ENCODE data around the gene RIPOR2.

RIPOR2 gene

DNA sequence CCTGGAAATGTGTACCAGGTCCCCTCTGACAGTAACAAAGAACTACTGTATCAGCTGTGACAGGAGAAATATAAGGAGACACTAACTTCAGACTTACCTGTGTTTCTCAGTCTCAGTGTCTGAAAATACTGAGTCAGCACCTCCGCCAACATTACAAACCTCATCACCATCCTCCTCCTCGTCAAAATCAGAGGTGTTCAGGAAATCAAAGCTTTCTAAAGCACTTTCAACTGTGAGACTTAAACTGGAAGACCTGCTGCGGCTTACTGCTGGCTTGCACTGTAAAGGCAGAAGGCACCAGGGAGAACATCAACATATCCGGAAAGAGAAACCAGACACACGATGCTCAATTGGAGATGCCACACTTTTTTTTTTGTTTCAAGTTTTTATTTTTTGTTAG is 96.8 kb downstream of the RIPOR2 start:
- H3K36me3 ChIP-seq (ENCODE audit: insufficient read depth, low read length), result no peaks in the 10 kb centered on the region
- no peaks in the 10 kb centered on the region for H3K9me3 ChIP-seq (ENCODE audit: low read depth, low read length)
- DNase-seq (ENCODE audit: low read depth, low spot score), result no peak

GRCh38 chr6:24838081-24838480 is 97.7 kb downstream of the RIPOR2 start:
- H3K9ac ChIP-seq (ENCODE audit: insufficient read length), result no peak overlapping the region
- TF ChIP-seq FOXP2 (optimal IDR thresholded peaks at IDR 0.05; ENCODE audit: control extremely low read depth, extremely low read length, insufficient read depth) (no peak), POLR2AphosphoS5 (IDR thresholded peaks at IDR 0.05; ENCODE audit: borderline replicate concordance, low read depth, low read length) (no peak), EZH2 (IDR thresholded peaks at IDR 0.05) (no peak)
- DNase-seq (ENCODE audit: low read depth, low spot score), result no peak
- no peaks in the 10 kb centered on the region for H3K9me3 ChIP-seq (ENCODE audit: low read depth, low read length)
- no peak overlapping the region for H3K27ac ChIP-seq
- H3K4me3 ChIP-seq, result no peak overlapping the region
- H3K36me3 ChIP-seq (ENCODE audit: insufficient read depth, low read length), result no peaks in the 10 kb centered on the region

More for the DNA sequence above, 96.8 kb downstream of the RIPOR2 start:
- Histone ChIP-seq H3K9ac (ENCODE audit: insufficient read length) (no peak overlapping the region), H3K27ac (no peak overlapping the region), H3K4me3 (no peak overlapping the region)
- TF ChIP-seq POLR2AphosphoS5 (IDR thresholded peaks at IDR 0.05; ENCODE audit: borderline replicate concordance, low read depth, low read length) (no peak), EZH2 (IDR thresholded peaks at IDR 0.05) (no peak), FOXP2 (optimal IDR thresholded peaks at IDR 0.05; ENCODE audit: control extremely low read depth, extremely low read length, insufficient read depth) (no peak)

DNA sequence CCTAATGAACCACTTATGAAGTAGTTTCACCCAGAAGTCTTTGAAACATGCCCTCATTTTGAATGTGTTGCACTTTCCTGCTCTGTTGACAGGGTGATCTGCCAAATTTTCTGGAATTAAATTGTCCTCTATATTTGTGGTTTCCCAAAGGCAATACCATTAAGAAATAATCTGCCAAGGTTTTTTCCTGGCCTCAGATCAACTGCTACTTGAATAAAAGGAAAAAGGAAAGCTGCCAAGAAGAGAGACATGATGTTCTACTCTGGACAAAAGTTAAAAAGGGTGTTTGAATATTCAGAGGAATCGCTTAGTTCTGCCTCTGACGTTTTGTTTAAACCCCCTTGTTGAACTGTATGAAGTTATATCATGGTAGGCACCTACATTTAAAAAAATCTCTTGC is 99.7 kb downstream of the RIPOR2 start:
- no peak overlapping the region for H3K27ac ChIP-seq

DNA sequence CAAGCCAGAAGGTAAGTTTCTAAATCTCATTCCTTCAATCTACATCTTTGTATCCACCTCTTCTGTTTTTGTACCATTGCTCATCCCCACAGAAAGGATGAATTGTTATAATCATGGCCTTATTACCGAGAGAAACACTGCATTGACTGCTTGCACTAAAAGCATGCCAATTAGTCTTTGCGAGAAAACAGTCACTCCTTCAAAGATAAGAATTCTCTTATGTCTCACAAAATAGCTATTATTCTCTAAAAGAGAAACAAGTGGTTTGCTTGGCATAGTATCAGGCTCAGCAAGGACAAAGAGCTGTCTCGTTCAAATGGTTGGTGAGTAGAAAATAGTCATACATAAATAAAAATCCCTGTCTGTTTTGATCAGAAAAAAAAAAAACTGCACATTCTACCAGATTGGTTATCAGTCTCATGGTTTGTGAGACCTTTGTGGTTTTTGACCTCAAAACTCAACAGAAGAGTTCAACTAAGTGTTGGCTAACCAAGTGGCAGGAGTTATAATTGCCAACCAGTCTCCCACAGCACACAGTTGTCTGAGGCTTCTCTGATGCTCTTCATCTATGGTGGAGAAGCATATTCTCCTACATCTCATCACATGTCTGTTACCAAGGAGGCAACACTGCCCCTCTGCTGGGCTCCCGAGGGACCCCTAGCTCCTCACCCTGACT is 101.9 kb downstream of the RIPOR2 start:
- H3K9me3 ChIP-seq (ENCODE audit: low read depth, low read length), result no peaks in the 10 kb centered on the region
- H3K9ac ChIP-seq (ENCODE audit: insufficient read length), result no peak overlapping the region
- no peak for DNase-seq (ENCODE audit: low read depth, low spot score)
- no peak overlapping the region for H3K4me3 ChIP-seq
- TF ChIP-seq EZH2 (IDR thresholded peaks at IDR 0.05) (no peak), POLR2AphosphoS5 (IDR thresholded peaks at IDR 0.05; ENCODE audit: borderline replicate concordance, low read depth, low read length) (no peak), FOXP2 (optimal IDR thresholded peaks at IDR 0.05; ENCODE audit: control extremely low read depth, extremely low read length, insufficient read depth) (no peak)
- no peaks in the 10 kb centered on the region for H3K36me3 ChIP-seq (ENCODE audit: insufficient read depth, low read length)
- H3K27ac ChIP-seq, result no peak overlapping the region

More for the DNA sequence above, 99.7 kb downstream of the RIPOR2 start:
- no peaks in the 10 kb centered on the region for H3K9me3 ChIP-seq (ENCODE audit: low read depth, low read length)
- H3K9ac ChIP-seq (ENCODE audit: insufficient read length), result no peak overlapping the region
- TF ChIP-seq FOXP2 (optimal IDR thresholded peaks at IDR 0.05; ENCODE audit: control extremely low read depth, extremely low read length, insufficient read depth) (no peak), POLR2AphosphoS5 (IDR thresholded peaks at IDR 0.05; ENCODE audit: borderline replicate concordance, low read depth, low read length) (no peak), EZH2 (IDR thresholded peaks at IDR 0.05) (no peak)
- no peaks in the 10 kb centered on the region for H3K36me3 ChIP-seq (ENCODE audit: insufficient read depth, low read length)
- no peak for DNase-seq (ENCODE audit: low read depth, low spot score)
- H3K4me3 ChIP-seq, result no peak overlapping the region

- H3K4me3 ChIP-seq, result no peak overlapping the region
- TF ChIP-seq FOXP2 (optimal IDR thresholded peaks at IDR 0.05; ENCODE audit: control extremely low read depth, extremely low read length, insufficient read depth) (no peak), EZH2 (IDR thresholded peaks at IDR 0.05) (no peak), POLR2AphosphoS5 (IDR thresholded peaks at IDR 0.05; ENCODE audit: borderline replicate concordance, low read depth, low read length) (no peak)
- H3K27ac ChIP-seq, result no peak overlapping the region
- no peak overlapping the region for H3K9ac ChIP-seq (ENCODE audit: insufficient read length)
- no peaks in the 10 kb centered on the region for H3K9me3 ChIP-seq (ENCODE audit: low read depth, low read length)
- H3K36me3 ChIP-seq (ENCODE audit: insufficient read depth, low read length), result no peaks in the 10 kb centered on the region
- DNase-seq (ENCODE audit: low read depth, low spot score), result no peak
Observed at GRCh38 chr6:24832794-24833193, 103.0 kb downstream of the RIPOR2 start.

DNA sequence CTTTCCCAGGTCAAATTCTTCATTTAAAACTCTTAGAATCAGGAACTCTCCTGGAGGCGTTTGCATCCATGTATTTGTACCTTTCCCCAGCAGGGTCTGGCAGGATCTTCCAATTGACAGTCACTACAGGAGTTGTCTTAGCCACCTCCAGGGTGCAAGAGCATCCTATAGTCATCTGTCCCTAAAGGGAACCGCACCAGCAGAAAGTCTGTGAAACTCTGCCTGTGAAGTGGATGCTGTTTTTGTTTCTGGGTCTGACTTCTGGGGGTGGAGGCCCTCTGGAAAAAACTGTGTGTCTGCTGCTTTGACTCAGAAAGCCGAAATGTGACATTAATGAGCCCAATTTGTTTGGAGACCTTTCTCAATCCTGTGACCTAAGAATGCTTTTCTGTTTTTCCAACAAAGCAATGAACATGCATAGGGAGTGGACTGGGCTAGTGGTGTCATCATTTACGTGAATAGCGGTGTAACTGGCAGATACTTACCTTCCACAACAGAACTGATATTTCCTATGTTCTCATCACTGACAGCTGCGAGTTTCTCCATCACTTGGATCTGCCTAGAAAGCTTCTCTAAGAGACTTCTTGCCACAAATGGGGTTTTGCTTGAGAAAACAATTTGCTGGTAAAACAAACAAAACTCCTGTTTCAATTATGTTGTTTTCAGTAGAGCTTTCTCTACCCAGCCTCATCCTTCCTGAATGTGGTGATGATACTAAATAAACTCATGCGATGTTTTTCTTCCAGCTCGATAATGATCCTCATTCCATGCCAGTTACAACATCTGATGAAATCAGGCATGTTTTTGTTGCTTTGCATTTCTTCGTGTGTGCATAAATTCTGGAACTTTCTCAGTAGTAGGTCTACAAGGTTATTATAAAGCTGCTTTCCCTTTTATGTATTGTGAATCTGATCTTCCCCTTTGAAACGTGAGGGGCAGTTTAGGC is 103.7 kb downstream of the RIPOR2 start:
- Histone ChIP-seq H3K9me3 (ENCODE audit: low read depth, low read length) (no peaks in the 10 kb centered on the region), H3K36me3 (ENCODE audit: insufficient read depth, low read length) (no peaks in the 10 kb centered on the region), H3K9ac (ENCODE audit: insufficient read length) (no peak overlapping the region), H3K27ac (no peak overlapping the region), H3K4me3 (no peak overlapping the region)
- TF ChIP-seq EZH2 (IDR thresholded peaks at IDR 0.05), result no peak
- TF ChIP-seq POLR2AphosphoS5 (IDR thresholded peaks at IDR 0.05; ENCODE audit: borderline replicate concordance, low read depth, low read length), result no peak
- TF ChIP-seq FOXP2 (optimal IDR thresholded peaks at IDR 0.05; ENCODE audit: control extremely low read depth, extremely low read length, insufficient read depth), result no peak
- DNase-seq (ENCODE audit: low read depth, low spot score), result no peak

GRCh38 chr6:24829657-24830056 is 106.1 kb downstream of the RIPOR2 start:
- Histone ChIP-seq H3K9me3 (ENCODE audit: low read depth, low read length) (no peaks in the 10 kb centered on the region), H3K36me3 (ENCODE audit: insufficient read depth, low read length) (no peaks in the 10 kb centered on the region), H3K9ac (ENCODE audit: insufficient read length) (no peak overlapping the region), H3K27ac (no peak overlapping the region), H3K4me3 (no peak overlapping the region)
- TF ChIP-seq POLR2AphosphoS5 (IDR thresholded peaks at IDR 0.05; ENCODE audit: borderline replicate concordance, low read depth, low read length), result no peak
- TF ChIP-seq FOXP2 (optimal IDR thresholded peaks at IDR 0.05; ENCODE audit: control extremely low read depth, extremely low read length, insufficient read depth), result no peak
- TF ChIP-seq EZH2 (IDR thresholded peaks at IDR 0.05), result no peak
- DNase-seq (ENCODE audit: low read depth, low spot score), result no peak

DNA sequence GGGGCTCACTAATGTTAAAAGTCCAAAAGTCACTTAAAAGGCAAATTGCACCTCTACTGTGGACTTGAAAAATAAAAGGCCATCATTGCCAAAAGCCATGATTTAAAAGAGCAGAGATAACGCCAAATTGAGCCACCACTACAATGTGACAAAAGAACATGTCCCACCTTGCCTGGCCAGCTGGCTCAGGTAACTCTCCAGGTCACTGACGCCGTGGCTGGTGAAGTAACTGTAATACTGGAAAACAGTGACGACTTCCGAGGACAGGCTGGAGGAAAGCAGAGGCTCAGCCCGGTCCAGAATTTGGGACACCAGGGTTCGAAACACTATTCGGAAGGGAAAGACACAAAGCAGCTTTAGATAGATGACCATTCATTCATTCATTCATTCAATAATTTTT is 107.8 kb downstream of the RIPOR2 start:
- no peak for TF ChIP-seq FOXP2 (optimal IDR thresholded peaks at IDR 0.05; ENCODE audit: control extremely low read depth, extremely low read length, insufficient read depth)
- no peak for TF ChIP-seq POLR2AphosphoS5 (IDR thresholded peaks at IDR 0.05; ENCODE audit: borderline replicate concordance, low read depth, low read length)
- TF ChIP-seq EZH2 (IDR thresholded peaks at IDR 0.05), result no peak
- H3K9me3 ChIP-seq (ENCODE audit: low read depth, low read length), result no peaks in the 10 kb centered on the region
- H3K36me3 ChIP-seq (ENCODE audit: insufficient read depth, low read length), result no peaks in the 10 kb centered on the region
- no peak overlapping the region for H3K27ac ChIP-seq
- H3K4me3 ChIP-seq, result no peak overlapping the region
- H3K9ac ChIP-seq (ENCODE audit: insufficient read length), result no peak overlapping the region
- no peak for DNase-seq (ENCODE audit: low read depth, low spot score)
